GM12878 (cell line): Measurements from ENCODE around the gene SF1. TPM values are rescaled to one million over a fixed set of nuclear protein-coding genes. Genes with fewer than 3 reads are reported as not detected.

Experiments used
- ATAC-seq: fragments of 200-7000 bp; cut with Tn5 transposase; 3 replicates; pipeline ENCODE4 v1.9.1; 2020; ENCODE audit warnings: mild to moderate bottlenecking, moderate library complexity
- BruUV-seq: library from RNA; stranded (reverse); fragments of 400-500 nt; replicated peaks from 2 replicates; lab custom pipeline; 2021; lab: Mats Ljungman, UMichigan
- CTCF ChIA-PET: fragments of 300-600 bp; sonication (Branson Sonifier 250); formaldehyde crosslinking; extraction: SDS; loops from one replicate; lab custom pipeline; 2021; ENCODE audit warnings: inconsistent platforms; lab: Yijun Ruan, JAX
- POLR2A ChIA-PET: fragments of 350-600 bp; formaldehyde crosslinking; extraction: SDS; loops from one replicate; lab custom pipeline; 2021; ENCODE audit warnings: inconsistent platforms; lab: Charles Lee
- RAD21 ChIA-PET: fragments of 300-600 bp; sonication (Branson Sonifier 250); formaldehyde crosslinking; loops from one replicate; lab custom pipeline; 2023; ENCODE audit warnings: antibody characterized with exemption; ENCODE audit not compliant: unreplicated experiment; lab: Charles Lee
- SMC1A ChIA-PET: fragments of 300-600 bp; sonication (Branson Sonifier 250); formaldehyde crosslinking; loops from one replicate; lab custom pipeline; 2023; ENCODE audit not compliant: unreplicated experiment, uncharacterized antibody; lab: Charles Lee
- DNase-seq: peaks from one replicate; pipeline ENCODE4 v3.0.0-alpha.2; 2011; ENCODE audit warnings: low read depth, low spot score
- FAIRE-seq: peaks from 3 replicates; lab custom pipeline; 2011; peaks lifted over from hg19 to GRCh38; lab: Jason Lieb, UNC
- H2AFZ ChIP-seq: 2 replicates; pipeline ENCODE4 v1.6.0; 2011; ENCODE audit warnings: low read depth, low read length, control low read depth; ENCODE audit not compliant: control insufficient read depth
- H3K27ac ChIP-seq: 2 replicates; pipeline ENCODE4 v1.5.1; 2011; ENCODE audit warnings: control low read depth; ENCODE audit not compliant: control insufficient read depth, insufficient read depth
- H3K27me3 ChIP-seq, 2 experiments: replicated peaks in 1 of 2; 2 replicates each; pipeline versions ENCODE4 v1.6.0 to v1.6.1; 2011; ENCODE audit warnings: low read length in 1 of 2; ENCODE audit not compliant: control insufficient read depth in 2 of 2, insufficient read depth in 2 of 2
- H3K36me3 ChIP-seq, 2 experiments: 2 replicates each; pipeline ENCODE4 v1.5.1; 2011; ENCODE audit warnings: low read length in 1 of 2; ENCODE audit not compliant: control insufficient read depth in 2 of 2, insufficient read depth in 2 of 2
- H3K4me1 ChIP-seq: 2 replicates; pipeline ENCODE4 v1.6.1; 2011; ENCODE audit warnings: mild to moderate bottlenecking, low read length, moderate library complexity, mixed read lengths; ENCODE audit not compliant: control insufficient read depth, insufficient read depth
- H3K4me2 ChIP-seq: 2 replicates; pipeline ENCODE4 v1.6.0; 2011; ENCODE audit warnings: control low read depth; ENCODE audit not compliant: control insufficient read depth, insufficient read depth
- H3K4me3 ChIP-seq: fragments of 200-600 bp; sonication (generic); 2 replicates; pipeline ENCODE4 v1.5.1; 2016
- H3K79me2 ChIP-seq: 2 replicates; pipeline ENCODE4 v1.6.0; 2011; ENCODE audit warnings: low read length; ENCODE audit not compliant: control insufficient read depth, insufficient read depth
- H3K9ac ChIP-seq: 2 replicates; pipeline ENCODE4 v1.8.0; 2011; ENCODE audit warnings: low read length, control low read depth, mixed read lengths; ENCODE audit not compliant: control insufficient read depth, insufficient read depth
- H3K9me3 ChIP-seq: replicated peaks from 3 replicates; pipeline ENCODE4 v1.5.1; 2011; ENCODE audit warnings: mild to moderate bottlenecking, low read length; ENCODE audit not compliant: control insufficient read depth, insufficient read depth
- H4K20me1 ChIP-seq: 2 replicates; pipeline ENCODE4 v1.6.0; 2011; ENCODE audit not compliant: control insufficient read depth, insufficient read depth
- ASH2L ChIP-seq: fragments of 300-600, 200-600 bp; sonication (generic); IDR thresholded peaks from 2 replicates; pipeline ENCODE4 v1.6.1; 2017; ENCODE audit warnings: low read depth, mild to moderate bottlenecking, borderline replicate concordance
- CEBPB ChIP-seq, 2 experiments: fragments of 150-350 bp in 1 of 2; IDR thresholded peaks; 2 replicates each; pipeline ENCODE4 v1.6.1; 2012 to 2014; ENCODE audit warnings: low read depth in 2 of 2, low read length in 2 of 2, borderline replicate concordance in 1 of 2, inconsistent platforms in 1 of 2
- GABPA ChIP-seq: IDR thresholded peaks from 2 replicates; pipeline ENCODE4 v1.6.1; 2014; ENCODE audit warnings: antibody characterized with exemption, low read depth, mild to moderate bottlenecking, inconsistent platforms
- IKZF2 ChIP-seq, 2 experiments: fragments of 450-650 bp; IDR thresholded peaks; 2 replicates each; pipeline ENCODE4 v1.6.1; 2017; ENCODE audit warnings: mild to moderate bottlenecking in 2 of 2, moderate library complexity in 2 of 2
- KDM1A ChIP-seq: fragments of 200-600 bp; sonication (generic); IDR thresholded peaks from 2 replicates; pipeline ENCODE4 v1.6.1; 2016; ENCODE audit warnings: borderline replicate concordance
- KLF5 ChIP-seq: fragments of 450-650 bp; IDR thresholded peaks from 2 replicates; pipeline ENCODE4 v1.6.1; 2014; ENCODE audit warnings: mild to moderate bottlenecking; ENCODE audit not compliant: partially characterized antibody
- SRF ChIP-seq, 2 experiments: IDR thresholded peaks; 2 replicates each; pipeline ENCODE4 v1.6.1; 2011; ENCODE audit warnings: low read depth in 2 of 2, low read length in 2 of 2, mild to moderate bottlenecking in 1 of 2, moderate library complexity in 1 of 2
- WGBS: methylation state at CpG from one replicate; pipeline ENCODE4 v1.1.6; 2016; ENCODE audit warnings: low lambda C conversion rate; ENCODE audit not compliant: insufficient replicate concordance, insufficient coverage; ENCODE audit errors: missing lambda C conversion rate; 5-methylcytosine and 5-hydroxymethylcytosine counted together
- in situ Hi-C: fragments of 300-500 bp; cut with MboI; formaldehyde crosslinking; loops from 9 replicates; pipeline ENCODE4 v1.14.3; 2018; ENCODE audit warnings: mixed read lengths
- intact Hi-C: fragments of 100-400 bp; cut with micrococcal nuclease; formaldehyde crosslinking; loops from one replicate; pipeline ENCODE4 v1.14.2; 2022; ENCODE audit not compliant: unreplicated experiment
- polyA plus RNA-seq, 11 experiments: library from polyadenylated mRNA; depleted of rRNA in 4 of 11; unstranded in 6 of 11; stranded (reverse) in 5 of 11; fragments of >200 nt; fragmentation: Nextera tagmentation in 4 of 11; fragmentation: Illumina TruSeq in 1 of 11; extraction: Ambion mirVana in 4 of 11; extraction: Trizol in 1 of 11; gene quantifications; 1 replicate in 1 of 11; 2 replicates in 10 of 11; pipeline versions ENCODE4 v1.2.1 to v1.2.3, GENCODE V29; 2011 to 2016; ENCODE audit warnings: inconsistent platforms in 2 of 11, missing spikeins in 2 of 11, low read depth in 1 of 11
- total RNA-seq, 4 experiments: library from RNA; depleted of rRNA in 3 of 4; stranded (reverse); fragments of >200 nt in 3 of 4; fragmentation: Illumina TruSeq in 1 of 4; extraction: Trizol in 1 of 4; gene quantifications; 2 replicates each; pipeline versions ENCODE4 v1.2.1 to v1.2.3, GENCODE V29; 2013 to 2021
- TF ChIP-seq, protein P1 (sequence below): fragments of 450-650 bp; IDR thresholded peaks from 2 replicates; pipeline ENCODE4 v1.6.1; 2016; ENCODE audit warnings: mild to moderate bottlenecking

The SF1 gene
- total and polyA plus RNA-seq, 10 of the 15 experiments (the other 5 are each of a cell fraction or from before 2014, with no cell fraction given) = 13.6 to 337 (median 103) TPM

DNA sequence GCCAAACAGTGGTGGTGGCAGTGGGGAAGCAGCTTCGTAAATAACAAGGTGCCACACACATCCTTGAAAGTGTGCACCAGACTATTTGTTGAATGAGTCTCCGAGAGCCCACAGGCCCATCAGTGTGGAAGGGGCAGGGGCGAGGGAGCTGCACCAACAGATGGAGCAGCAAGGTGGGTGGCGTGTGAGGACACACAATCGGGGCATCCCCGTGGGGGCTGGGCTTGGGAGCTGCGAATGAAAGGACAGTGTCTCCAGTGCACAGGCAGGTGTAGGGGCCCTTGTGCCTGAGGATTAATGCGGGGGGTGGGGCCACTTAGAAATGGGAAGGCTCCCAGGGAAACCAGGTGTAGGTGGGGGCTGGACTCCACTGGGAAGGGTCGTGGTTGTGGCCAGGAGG is 58.2 kb downstream of the SF1 start:
- ATAC-seq (no peak), DNase-seq (no peak), FAIRE-seq (no peak)
- Histone ChIP-seq H3K9me3 (no peaks in the 10 kb centered on the region), H3K36me3 (no peaks in the 10 kb centered on the region; a peak in 1 of 4 replicates), H3K9ac (no peak overlapping the region), H4K20me1 (no peaks in the 10 kb centered on the region), H3K4me1 (peaks cover 10% of the 10 kb centered on the region)
- intact Hi-C loops = no loop called here
- 15% methylated on average over 9 of the region's 9 CpGs for WGBS
- in situ Hi-C loops = no loop called here
- ChIA-PET RAD21 (interaction anchor here (1.0 to 1.1 kb wide), 2 partner anchors 31 to 53 kb away, joined by 3 read pairs; no protein-coding TSS in a partner anchor), CTCF (interaction anchor here (1.1 to 6.7 kb wide), 2 partner anchors 29 to 32 kb away, joined by 3 to 58 read pairs; no protein-coding TSS in a partner anchor)
- TF ChIP-seq KDM1A = no peak
- TF ChIP-seq ASH2L = no peak
- no peak for TF ChIP-seq GABPA
- no peak for TF ChIP-seq KLF5
- no peak for TF ChIP-seq CEBPB (IDR thresholded peaks at IDR 0.05; ENCODE audit: borderline replicate concordance in 1 of 2, low read depth in 2 of 2, low read length in 2 of 2)
- no peak for TF ChIP-seq IKZF2 (IDR thresholded peaks at IDR 0.05)
- TF ChIP-seq, protein P1, sequence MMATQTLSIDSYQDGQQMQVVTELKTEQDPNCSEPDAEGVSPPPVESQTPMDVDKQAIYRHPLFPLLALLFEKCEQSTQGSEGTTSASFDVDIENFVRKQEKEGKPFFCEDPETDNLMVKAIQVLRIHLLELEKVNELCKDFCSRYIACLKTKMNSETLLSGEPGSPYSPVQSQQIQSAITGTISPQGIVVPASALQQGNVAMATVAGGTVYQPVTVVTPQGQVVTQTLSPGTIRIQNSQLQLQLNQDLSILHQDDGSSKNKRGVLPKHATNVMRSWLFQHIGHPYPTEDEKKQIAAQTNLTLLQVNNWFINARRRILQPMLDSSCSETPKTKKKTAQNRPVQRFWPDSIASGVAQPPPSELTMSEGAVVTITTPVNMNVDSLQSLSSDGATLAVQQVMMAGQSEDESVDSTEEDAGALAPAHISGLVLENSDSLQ = no peak
- no peak for TF ChIP-seq SRF (IDR thresholded peaks at IDR 0.05; ENCODE audit: low read depth in 2 of 2, low read length in 2 of 2)
- TF ChIP-seq, all 136 proteins: peak for 0
- no TSS peak for BruUV-seq
- Histone ChIP-seq H3K4me2 (no peak overlapping the region), H3K4me3 (no peak overlapping the region), H3K79me2 (no peaks in the 10 kb centered on the region), H3K27ac (no peak overlapping the region), H3K27me3 (peaks cover 3 to 11% of the 10 kb centered on the region in 2 experiments; a peak in 2 of 4 replicates), H2AFZ (no peak overlapping the region)
- SMC1A ChIA-PET = interaction anchor here (1.2 kb wide), 1 partner anchor 32 kb away, joined by 5 read pairs; no protein-coding TSS in a partner anchor
- POLR2A ChIA-PET = no interaction called here
